ENCODE data around the gene SLC9C1.
A peak's percentile ranks its signal among the peaks of the same experiment; 100 is the strongest.

Gene SLC9C1

DNA sequence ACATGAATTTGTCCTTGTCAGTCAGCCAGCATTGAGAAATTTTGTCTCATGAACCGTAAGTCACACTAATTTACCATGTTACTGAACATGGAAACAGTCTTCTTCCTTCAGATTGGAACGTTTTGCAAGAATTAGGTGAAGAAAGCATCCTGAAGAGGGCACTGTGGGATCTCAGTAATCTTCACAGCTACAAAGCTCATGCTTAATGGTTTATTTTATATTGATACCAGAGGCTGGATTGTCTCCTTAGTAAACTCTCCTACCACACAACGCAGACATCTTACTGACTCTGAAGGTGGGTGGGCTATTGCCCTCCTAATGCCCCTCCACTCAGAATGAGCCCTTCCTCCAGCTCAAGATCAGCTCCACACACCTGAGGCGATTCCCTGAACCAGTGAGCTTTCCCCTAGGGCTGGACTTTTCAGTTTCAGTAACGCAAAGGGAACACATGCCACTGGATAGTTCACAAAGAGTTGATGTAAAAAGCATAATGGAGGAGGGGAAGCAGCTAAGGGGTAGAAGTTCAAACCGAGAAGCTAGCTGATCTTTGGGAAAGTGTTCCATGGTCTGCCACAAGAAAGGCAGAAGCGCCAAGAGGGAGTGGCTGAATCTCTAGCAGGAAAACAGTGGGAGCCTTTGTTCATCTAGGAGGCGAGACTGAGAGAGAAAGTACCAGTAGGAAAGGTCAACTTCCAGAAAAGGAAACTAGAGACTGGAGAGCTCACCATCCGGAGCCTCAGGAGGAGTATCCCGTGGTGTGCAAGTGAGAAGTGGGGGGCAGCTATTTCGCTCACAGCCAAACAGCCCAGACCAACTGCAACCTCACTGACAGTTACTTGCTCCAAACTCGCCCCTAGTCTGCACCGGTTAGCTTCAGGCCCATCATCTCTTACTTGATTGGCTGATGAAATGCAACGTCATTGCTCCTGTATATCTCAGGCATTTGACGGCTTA is at the start of gene SLC9C1:
Gene SLC9C1, minus strand, starts transcription at position 849 of the 954 bp plus-strand sequence. CDS start 7,425 bp downstream, outside the sequence.
- peak; percentile 77 for DNase-seq

DNA sequence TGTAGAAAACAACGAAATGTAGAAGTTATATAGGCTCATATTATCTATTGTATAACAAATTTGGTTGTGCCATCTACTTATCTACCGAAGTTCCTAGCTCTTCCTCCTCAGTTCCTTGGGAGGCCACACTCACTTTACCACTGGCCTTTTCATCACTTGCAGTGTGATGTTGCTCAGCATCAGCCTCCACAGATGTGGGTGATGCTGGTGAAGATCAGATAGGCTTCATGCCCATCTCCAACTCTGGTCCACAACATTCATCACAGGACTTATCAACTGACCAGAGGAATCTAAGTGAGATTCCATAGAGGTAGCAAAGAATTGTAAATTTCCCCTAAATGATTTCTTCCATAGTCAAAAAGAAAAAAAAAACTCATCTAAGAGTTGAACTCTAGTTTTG is 47.4 kb upstream of the SLC9C1 start:
- DNase-seq: no peak

DNA sequence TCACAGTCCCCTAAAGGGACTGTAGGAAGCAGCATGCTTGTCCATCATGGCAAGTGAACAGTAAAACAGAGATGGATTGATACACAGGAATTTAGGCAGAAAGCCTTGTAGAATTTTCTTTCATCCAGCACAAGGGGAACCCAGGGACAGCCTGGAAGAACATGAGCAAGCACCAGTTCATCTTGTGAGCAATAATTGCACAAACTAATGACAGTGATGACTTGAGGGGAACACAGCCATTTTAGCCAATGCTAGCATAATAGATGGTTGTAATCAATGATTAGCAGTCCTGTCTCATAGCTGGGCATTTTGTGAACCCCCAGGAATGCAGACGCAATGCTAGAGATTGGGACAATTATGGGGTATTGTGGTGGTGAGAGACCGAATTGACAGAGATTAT is 45.6 kb upstream of the SLC9C1 start:
- DNase-seq: no peak

DNA sequence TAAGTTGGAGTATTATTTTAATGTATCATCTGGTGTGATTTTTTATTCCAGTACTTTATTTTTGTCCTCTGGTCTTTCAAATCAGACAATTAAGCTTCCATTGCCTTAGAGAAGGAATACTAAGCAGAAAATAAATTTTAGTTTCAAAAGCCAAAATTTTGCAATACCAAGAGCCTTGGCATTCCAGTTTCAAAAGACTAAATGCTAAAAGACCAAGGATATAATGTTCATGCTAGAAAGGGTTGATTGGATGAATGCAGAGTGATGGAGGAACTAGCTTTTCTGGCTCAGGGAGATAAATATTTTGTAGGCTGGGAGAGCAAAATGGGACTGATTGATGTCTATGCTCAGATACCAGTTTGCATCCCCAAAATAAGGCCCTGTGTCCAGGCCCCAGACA is 45.1 kb upstream of the SLC9C1 start:
- no peak for DNase-seq

DNA sequence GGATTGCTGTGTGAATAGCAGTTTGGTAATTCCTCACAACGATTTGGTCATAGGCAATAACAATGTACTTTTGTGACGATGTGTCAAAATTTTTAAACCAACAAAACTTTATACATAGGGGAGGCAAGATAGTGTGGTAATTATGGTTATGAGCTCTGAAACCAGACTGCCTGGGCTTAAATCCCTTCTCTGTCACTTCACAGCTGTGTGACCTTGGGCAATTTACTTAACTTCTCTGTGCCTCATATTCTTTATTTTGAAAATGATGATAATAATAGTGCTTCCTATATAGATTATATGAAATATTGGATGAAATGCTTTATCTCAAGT is 44.7 kb upstream of the SLC9C1 start:
- DNase-seq: no peak

DNA sequence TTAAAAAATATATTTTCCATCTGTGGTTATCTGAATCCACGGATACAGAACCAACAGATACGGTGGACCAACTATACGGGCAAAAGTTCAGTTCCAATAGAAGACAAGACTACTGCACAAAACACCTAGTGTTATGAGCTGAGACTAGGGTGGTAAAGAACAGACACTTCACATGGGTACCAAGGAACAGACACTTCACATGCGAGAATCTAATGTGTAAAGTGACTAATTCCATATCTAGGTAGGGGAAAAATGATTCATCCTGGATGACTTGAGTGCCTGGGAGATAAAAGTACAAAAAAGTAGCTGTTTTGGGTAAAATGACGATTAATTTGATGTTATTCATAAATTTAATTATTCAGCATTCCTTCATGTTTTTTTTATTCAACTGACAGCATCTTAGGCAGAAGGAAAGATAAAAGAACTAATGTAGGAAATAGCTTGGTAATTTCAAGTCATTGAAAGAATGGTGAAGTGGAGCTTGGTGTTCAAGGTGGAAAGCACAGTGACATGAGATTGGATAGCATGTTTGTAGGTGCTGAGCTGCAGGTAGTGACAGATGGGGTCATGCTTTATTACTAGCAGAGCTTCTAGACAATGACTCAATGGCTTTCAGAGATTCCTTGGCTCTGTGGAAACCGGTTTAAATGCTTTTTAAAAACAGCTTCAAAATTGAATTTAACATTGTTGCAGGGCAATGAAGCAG is 44.2 kb upstream of the SLC9C1 start:
- no peak for DNase-seq

DNA sequence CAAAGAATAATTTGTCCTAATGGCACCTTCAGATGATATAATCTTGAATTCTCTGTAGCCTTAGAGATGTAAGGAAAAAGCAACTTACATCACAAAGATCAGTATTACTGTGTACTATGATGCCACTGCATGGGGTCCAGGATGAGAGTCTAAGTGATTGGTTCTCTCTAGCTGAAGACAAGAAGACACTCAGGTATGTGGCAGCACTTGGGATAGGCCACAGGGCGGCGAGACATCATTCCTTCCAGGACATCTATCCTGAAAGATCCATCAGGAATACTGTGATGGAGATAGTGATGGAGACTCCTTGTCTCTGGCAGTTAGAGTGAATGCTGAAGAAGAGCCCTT is 41.4 kb upstream of the SLC9C1 start:
- no peak for DNase-seq

- no peak for DNase-seq
Observed at GRCh38 chr3:112334691-112335433, 40.8 kb upstream of the SLC9C1 start.

DNA sequence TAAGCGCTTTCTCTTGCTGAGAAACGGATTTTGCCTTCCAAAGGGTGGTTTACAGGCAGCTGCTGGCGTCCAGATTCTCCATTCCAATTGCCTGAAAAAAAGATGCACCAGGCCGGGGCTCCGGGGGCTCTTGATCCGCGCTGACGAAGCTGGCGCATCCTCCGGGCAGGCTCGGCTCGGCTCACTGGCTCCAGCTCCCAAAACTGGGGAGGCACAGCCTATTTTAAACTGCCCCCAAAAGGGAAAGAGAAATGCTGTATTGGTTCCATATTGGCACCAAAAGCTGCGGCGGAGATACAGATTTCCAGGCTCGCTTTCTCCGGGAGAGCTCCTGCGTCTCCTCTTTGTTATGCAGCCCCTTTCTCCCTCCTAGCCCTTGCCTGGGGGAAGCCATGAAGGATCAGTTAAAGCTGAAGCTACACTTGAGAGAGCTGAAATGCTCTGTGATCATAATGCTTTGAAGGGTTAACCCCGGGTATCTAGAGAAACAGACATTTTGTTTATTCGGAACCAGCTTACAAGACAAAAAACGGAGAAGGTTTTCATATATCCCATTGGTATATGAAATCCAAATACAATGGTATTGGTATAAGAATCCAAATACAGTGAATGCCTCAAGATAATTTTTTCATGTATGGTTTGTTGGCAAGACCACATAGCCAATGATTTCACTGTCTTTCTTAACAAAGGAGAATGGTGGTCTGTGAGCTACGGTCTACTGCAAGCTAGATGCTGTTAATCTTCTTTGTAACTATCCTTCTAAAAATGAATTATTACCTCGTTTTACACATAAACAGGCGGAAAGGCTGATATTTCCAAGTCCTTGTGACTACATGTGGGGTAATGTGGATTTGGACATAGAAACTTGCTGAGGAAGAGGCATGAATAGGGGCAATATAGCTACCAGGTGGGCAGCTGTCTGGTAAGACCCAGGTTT is 39.6 kb upstream of the SLC9C1 start:
- DNase-seq: peak; percentile 79

DNA sequence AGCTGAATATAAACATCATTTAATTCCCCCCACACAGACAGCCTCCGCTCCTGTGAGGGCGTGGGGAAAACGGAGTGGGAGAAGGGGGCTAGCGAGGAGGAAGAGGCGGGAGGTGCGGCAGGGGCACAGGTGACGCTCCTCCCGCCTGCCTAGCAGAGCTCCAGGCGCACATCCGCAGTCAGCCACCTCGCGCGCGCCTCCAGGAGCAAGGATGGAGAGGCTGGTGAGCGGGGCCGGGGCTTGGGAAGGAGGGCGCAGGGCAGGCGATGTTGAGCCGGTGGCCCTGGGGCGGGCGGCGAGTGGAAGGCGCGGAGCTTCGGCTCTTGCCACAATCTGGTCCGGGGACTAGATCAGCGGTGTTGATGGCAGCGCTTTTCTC is 39.0 kb upstream of the SLC9C1 start, which contains the start of gene CD200:
Gene CD200, plus strand, starts transcription at position 155 of the 379 bp plus-strand sequence. Its CDS starts 57 bp downstream, at position 212.
- peak; percentile 86 for DNase-seq

GRCh38 chr3:112331851-112332250 is 37.8 kb upstream of the SLC9C1 start:
- DNase-seq: no peak

GRCh38 chr3:112327371-112327951 is 33.4 kb upstream of the SLC9C1 start:
- DNase-seq: peak; percentile 84

- peak; percentile 32 for DNase-seq
Observed at GRCh38 chr3:112321867-112322652, 28.0 kb upstream of the SLC9C1 start.

DNA sequence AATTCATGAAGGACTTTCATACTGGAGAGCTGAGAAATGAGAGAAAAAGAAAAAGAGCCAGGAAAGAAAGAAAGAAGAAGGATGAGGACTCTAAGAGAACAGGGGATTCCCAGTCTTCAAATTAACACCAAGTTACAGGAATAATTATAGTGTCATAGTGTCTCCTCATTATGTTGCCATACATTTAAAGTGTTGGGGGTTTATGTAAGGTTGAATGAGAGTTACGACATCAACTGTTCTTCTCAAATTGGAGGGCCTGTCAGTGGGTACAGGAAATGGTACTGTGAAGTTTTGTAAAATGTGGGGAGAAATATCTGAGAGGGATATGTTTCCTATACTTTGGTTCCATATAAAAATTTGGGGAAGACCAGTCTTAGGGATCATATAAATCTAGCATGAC is 26.7 kb upstream of the SLC9C1 start:
- no peak for DNase-seq

DNA sequence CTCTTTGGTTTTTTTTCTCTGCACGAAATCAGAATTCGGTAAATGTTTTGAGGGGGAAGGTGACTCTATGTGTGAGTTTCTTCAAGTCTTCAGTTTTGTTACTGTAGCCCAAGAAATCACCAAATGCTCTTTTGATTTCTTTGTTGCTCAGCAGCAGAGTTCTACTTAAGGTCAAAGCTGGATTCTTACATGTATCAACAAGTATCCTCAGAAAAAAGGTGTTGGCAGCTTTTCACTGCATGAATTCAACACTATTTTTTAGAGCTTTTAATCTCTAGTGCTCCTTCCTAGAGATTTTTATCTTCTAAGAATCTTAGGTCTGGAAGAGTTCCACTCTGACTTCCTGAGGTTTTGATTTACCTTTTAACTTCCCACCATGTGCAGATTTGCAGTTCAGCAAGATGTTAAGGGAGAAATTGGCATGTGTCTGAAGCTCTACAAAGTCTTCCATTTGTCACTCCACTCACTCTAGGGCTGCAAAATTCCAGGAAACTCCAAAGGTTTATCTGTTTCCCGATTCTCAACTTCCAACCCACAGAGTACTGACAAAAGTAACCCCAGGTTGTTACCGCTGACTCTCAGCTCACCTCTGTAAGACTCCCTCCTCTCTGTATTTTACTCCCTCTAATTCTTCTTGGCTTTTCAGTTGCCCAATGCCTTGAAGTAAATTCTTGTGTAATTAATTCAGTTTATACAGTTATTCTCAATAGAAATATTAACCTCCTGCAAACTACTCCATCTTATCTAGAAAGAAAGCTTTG is 25.7 kb upstream of the SLC9C1 start:
- no peak for DNase-seq

DNA sequence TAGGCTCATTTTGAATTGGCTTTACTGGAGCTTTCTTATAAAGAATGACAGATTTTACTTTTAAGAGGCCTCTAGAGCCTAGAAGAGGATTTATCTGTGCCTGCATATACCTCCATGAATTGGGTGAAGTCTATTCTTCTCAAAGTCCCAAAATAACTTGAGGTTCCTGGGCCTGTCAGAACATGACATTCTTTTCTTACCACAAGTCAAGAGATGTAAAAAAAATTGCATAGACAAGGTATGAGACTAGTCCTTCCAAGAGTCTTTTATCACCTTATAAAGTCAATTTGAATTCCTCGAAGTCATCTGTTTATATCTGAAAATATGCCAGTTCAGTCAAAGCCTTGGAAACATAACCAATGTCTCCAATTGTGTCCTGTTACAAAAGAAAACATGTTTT is 21.8 kb upstream of the SLC9C1 start:
- no peak for DNase-seq

DNA sequence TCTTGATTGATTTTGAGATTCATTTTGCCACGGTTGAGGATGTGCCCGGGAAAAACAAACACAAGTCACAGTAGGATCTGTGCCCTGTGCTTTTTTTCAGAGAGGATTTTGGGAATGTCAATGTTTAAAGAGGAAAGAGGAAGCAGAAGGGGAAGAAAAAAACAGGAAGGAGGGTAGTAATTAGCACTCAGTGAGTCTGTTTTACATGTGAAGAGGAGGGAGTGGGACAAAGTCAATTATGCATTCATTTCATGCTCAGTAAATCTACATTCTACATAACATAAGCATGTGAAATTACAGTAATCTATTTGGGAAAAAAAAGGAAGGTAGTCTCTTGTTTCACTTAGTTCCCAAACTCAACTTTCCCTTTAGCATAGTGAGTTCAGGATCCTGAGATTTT is 20.6 kb upstream of the SLC9C1 start:
- no peak for DNase-seq

DNA sequence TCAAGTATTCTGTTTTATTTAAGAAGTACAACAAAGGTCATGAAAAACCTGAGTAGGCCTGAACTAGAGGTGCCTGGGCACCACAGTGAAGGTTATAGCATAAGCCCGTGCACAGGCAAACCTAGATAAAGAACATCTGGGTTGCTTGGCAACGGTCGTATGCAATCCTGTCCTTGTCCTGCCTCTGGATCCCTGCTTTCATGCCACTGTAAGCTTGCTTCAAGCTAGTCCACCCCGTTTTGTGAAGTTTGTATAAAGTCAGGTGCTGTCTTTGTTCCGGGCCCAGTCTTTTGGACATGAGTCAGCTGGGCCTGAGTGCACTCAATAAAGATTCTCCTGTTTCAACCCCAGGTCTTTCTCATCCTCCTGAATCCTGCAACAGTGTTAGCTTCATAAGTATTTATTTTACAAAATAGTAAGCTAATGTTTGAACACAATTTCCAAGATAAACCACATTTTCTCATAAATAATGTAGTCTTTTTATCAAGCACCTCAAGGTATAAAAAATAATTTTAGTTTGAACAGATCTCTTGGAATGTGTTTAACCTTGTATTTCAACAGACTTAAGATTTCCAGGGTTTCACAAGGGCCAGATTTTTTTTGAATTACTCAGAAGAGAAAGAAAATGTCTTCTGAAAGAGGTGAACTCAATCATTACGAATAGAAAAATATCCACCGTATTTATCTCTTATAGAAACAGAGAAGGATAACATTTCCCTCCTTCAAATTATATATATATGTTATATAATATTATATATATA is 14.3 kb upstream of the SLC9C1 start:
- DNase-seq: peak; percentile 63

DNA sequence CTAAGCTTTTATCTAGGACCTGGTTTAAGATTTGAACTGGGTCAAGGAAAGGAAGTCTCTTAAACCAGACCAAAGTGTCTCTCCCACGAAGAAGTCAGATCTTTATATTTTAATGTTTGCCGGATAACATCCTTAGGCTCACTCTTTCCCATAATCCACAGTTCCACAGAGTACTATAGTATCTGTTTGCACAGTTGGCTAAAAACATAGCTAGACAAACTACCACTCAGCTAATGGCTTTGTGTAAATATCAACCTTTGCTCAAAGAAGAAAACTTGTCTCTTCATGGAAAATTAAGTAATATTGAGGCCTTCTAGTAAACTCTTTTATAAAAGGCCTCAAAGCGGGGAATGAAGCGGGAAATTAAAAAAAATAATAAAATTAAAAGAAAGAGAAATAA is 13.5 kb upstream of the SLC9C1 start:
- DNase-seq: no peak

GRCh38 chr3:112306825-112307224 is 12.8 kb upstream of the SLC9C1 start:
- DNase-seq: no peak

All from COR-L47 (cell line).